ENCODE data around the gene C4orf36. TPM values are rescaled to one million over a fixed set of nuclear protein-coding genes. Genes with fewer than 3 reads are reported as not detected.

C4orf36 gene
- total RNA-seq, 4 donors from 2014 or later, result 2.3 to 5.3 (median 3.5) TPM; not detected in 1

DNA sequence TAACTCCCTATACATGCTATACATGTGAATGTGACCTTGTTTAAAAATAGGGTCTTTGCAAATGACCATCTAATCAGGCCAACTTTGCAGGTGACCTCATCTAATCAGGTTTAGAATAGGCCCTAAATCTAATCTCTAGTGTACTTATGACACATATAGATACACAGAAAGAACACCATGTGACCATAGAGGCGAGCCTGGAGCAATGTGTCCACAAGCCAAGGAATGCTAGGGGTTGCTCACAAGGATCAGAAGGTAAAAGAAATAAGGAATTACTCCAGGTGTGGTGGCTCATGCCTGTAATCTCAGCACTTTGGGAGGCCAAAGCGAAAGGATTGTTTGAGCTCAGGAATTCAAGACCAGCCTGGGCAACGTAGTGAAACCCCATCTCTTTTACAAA is 9.6 kb upstream of the C4orf36 start:
- Histone ChIP-seq H3K4me1 (peaks cover 6% of the 10 kb centered on the region in 2 donors), H3K9me3 (no peaks in the 10 kb centered on the region), H3K27me3 (no peaks in the 10 kb centered on the region), H3K36me3 (no peaks in the 10 kb centered on the region), H3K27ac (no peak overlapping the region), H3K4me3 (replicated peaks in 1 of 3) (no peak overlapping the region)
- WGBS, 2 donors, result 92 to 99% methylated on average over 3 of the region's 3 CpGs
- intact Hi-C loops (cut with DNase I), result no loop called here
- no peak for DNase-seq
- TF ChIP-seq POLR2A (IDR thresholded peaks at IDR 0.05), result no peak
- TF ChIP-seq, protein P1, sequence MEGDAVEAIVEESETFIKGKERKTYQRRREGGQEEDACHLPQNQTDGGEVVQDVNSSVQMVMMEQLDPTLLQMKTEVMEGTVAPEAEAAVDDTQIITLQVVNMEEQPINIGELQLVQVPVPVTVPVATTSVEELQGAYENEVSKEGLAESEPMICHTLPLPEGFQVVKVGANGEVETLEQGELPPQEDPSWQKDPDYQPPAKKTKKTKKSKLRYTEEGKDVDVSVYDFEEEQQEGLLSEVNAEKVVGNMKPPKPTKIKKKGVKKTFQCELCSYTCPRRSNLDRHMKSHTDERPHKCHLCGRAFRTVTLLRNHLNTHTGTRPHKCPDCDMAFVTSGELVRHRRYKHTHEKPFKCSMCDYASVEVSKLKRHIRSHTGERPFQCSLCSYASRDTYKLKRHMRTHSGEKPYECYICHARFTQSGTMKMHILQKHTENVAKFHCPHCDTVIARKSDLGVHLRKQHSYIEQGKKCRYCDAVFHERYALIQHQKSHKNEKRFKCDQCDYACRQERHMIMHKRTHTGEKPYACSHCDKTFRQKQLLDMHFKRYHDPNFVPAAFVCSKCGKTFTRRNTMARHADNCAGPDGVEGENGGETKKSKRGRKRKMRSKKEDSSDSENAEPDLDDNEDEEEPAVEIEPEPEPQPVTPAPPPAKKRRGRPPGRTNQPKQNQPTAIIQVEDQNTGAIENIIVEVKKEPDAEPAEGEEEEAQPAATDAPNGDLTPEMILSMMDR (IDR thresholded peaks at IDR 0.05), result no peak

DNA sequence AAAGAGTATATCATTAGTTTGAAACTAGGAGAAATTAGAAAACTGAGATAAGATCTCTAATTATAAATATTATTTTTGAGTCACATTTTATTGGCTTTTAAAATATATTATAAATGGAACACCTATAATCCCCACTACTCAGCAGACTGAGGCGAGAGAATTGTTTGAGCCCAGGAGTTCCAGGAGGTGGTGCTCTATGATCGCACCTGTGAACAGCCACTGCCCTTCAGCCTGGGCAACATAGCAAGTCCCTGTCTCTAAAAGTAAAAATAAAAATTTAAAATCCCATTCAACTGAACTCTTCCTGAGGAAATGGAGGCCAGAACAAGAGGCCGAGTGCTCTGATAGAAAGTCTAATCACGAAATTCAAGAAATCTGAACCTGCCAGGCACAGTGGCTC is 6.3 kb upstream of the C4orf36 start:
- Histone ChIP-seq H3K36me3 (no peaks in the 10 kb centered on the region), H3K27me3 (no peaks in the 10 kb centered on the region), H3K27ac (no peak overlapping the region), H3K9me3 (no peaks in the 10 kb centered on the region), H3K4me1 (no peaks in the 10 kb centered on the region), H3K4me3 (replicated peaks in 1 of 3) (no peak overlapping the region)
- intact Hi-C loops (cut with DNase I), result loop anchor here (5.0 kb wide), 1 partner anchor 401 kb away; no protein-coding TSS in a partner anchor
- 88 to 91% methylated on average over 4 of the region's 4 CpGs for WGBS, 2 donors
- peak in 1 of 2 donors; percentile 40 for DNase-seq
- no peak for TF ChIP-seq POLR2A (IDR thresholded peaks at IDR 0.05)
- TF ChIP-seq, protein P1 (IDR thresholded peaks at IDR 0.05), result peak in 3 of 6 experiments; percentile 32 to 46 (median 41)

DNA sequence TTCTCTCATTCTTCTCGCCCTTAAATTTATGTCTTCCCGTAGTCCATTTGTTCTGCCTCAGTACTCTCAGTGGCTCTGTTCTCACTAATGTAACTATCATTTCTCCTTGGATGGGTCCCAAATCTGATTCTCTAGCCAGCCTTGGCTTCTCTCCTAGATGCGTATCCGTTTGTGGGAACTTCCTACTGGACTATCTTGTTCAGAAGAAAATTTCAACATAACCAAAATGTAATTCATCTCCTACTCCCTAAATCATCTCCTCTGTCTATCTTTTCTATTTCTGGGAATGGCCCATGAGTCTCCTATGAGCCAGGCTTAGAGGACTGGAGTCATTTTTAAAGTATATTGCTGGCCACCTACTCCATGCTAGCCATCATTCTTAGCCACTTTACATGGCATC is 4.4 kb upstream of the C4orf36 start:
- Histone ChIP-seq H3K9me3 (no peaks in the 10 kb centered on the region), H3K36me3 (no peaks in the 10 kb centered on the region), H3K27ac (no peak overlapping the region), H3K4me3 (replicated peaks in 1 of 3) (no peak overlapping the region), H3K4me1 (no peaks in the 10 kb centered on the region), H3K27me3 (no peaks in the 10 kb centered on the region)
- WGBS, 2 donors, result 66% methylated on average over 4 of the region's 4 CpGs
- no peak for TF ChIP-seq POLR2A (IDR thresholded peaks at IDR 0.05)
- DNase-seq, result no peak
- intact Hi-C loops (cut with DNase I), result loop anchor here (5.0 kb wide), 1 partner anchor 399 kb away; no protein-coding TSS in a partner anchor

DNA sequence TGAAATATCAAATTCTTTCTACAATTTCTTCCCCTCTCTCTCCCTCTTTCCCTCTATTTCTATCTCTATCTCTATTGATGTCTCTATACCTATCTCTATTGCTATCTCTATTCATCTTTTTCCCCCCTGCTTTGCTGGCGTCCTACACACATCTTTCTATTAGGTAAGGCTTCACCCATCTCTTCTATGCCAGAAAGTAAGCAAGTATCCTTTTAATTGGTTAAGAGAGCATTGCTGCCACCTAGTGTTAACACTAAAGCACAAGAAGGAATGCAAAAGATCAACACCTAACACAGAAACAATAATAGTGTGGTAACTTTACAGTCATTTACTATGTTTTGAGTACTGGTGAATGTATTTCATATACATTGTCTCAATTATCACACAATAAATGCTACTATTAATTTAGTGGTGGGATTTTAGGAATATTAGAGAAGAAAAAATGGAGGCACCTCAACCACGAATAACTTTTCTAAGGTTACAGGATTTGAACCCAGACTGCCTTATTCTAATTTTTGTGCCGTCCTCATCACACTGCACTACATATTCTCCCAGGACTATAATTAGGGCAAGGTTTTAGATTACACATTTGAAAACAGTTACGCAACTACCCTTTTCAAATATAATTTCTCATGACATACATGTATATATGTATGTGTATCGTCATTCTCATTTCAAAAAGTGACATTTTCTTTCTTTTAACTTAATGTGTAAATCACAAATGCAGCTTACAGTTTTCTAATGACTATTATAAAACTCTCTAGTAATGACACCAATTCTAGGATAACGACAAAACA is 3.7 kb upstream of the C4orf36 start:
- 74 to 78% methylated on average over 6 of the region's 6 CpGs for WGBS, 2 donors
- TF ChIP-seq, protein P1 (IDR thresholded peaks at IDR 0.05), result peak; percentile 41 to 87 (median 72)
- TF ChIP-seq POLR2A (IDR thresholded peaks at IDR 0.05), result no peak
- Histone ChIP-seq H3K27ac (no peak overlapping the region), H3K9me3 (no peaks in the 10 kb centered on the region), H3K27me3 (no peaks in the 10 kb centered on the region), H3K36me3 (no peaks in the 10 kb centered on the region), H3K4me1 (no peaks in the 10 kb centered on the region), H3K4me3 (replicated peaks in 1 of 3) (no peak overlapping the region)
- intact Hi-C loops (cut with DNase I), result loop anchor here (5.0 kb wide), 1 partner anchor 399 kb away; no protein-coding TSS in a partner anchor
- no peak for DNase-seq

DNA sequence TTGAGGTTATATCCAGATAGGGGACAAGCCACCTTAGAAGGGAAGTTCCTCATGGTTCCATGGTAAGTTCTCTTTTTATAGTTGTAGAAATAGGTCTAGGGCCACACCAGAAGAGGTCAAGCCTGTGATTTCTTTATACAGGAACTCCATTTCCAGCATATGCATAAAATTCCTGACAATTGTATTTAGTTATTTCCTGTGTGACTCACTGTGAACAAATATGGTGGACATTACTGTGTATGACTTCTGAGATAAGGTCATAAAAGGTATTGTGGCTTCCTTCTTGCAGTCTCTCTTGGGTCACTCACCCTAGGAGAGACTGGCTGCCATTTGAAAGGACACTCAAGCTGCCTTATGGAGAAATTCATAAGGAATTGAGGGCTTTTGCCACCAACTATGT is 2.2 kb upstream of the C4orf36 start:
- no peak overlapping the region for H3K27ac ChIP-seq
- no peaks in the 10 kb centered on the region for H3K4me1 ChIP-seq
- H3K36me3 ChIP-seq, result no peaks in the 10 kb centered on the region
- intact Hi-C loops (cut with DNase I), result no loop called here
- no peaks in the 10 kb centered on the region for H3K9me3 ChIP-seq
- H3K4me3 ChIP-seq (replicated peaks in 1 of 3), result no peak overlapping the region
- no peak for TF ChIP-seq POLR2A (IDR thresholded peaks at IDR 0.05)
- TF ChIP-seq, protein P1 (IDR thresholded peaks at IDR 0.05), result no peak
- no peak for DNase-seq
- H3K27me3 ChIP-seq, result no peaks in the 10 kb centered on the region
